Loucy (cell line): ENCODE measurements around the gene PSMD13.

ENCODE experiments used
- EZH2phosphoT487 ChIP-seq: fragments of 200-600 bp; IDR thresholded peaks from 2 replicates; pipeline ENCODE4 v1.6.1; 2018; ENCODE audit warnings: antibody characterized with exemption, mild to moderate bottlenecking, moderate library complexity, borderline replicate concordance
- TF ChIP-seq, protein P1 (sequence below): fragments of 200-600 bp; sonication (generic); conservative IDR thresholded peaks from 2 replicates; pipeline ENCODE4 v1.5.1; 2014; ENCODE audit warnings: mild to moderate bottlenecking, antibody characterized with exemption, low read length

DNA sequence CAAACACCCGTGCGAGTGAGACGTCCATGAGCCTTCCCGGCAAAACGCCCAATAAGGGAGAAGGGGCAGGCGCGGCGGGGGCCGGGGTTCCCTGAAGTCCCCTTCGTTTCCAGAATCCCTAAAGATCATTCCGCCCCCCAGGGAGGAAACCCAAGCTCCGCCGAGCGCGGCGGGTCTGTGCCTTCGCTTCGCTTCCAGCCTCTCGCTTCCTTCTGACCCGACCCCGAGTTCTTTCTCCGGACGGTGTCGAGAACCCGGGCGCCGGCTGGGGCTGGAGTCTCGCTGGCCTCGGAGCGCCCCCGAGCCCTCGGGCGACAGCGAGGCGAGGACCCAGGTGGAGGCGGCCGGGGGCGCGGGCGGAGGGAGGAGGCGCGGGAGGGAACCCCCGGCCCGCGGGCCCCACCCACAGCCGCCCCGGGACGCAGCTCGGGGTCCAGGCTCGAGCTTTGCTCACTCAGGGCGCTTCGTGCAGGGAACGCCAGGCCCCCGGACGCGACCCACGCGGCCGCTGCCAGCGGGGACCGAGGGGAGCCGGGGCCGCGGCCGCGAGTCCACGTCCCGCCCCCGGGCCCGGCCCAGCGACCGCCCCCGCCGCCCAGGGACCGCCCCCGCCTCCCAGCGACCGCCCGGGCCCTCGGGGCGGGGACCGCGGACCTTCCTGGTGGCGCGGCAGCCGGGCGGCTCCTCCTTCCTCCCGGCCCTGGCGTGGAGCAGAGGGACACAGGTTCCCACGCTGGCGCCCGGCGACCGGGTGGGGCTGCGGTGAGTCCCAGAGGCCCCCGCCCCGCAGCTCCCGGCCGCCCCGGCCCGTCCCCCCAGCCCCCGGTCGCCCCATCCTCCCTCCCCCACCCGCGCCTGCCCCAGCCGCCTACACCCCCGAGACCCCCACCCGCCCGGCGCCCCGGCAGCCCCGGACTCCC is 52.0 kb downstream of the PSMD13 start, which contains the start of gene PGGHG:
- TF ChIP-seq, protein P1, sequence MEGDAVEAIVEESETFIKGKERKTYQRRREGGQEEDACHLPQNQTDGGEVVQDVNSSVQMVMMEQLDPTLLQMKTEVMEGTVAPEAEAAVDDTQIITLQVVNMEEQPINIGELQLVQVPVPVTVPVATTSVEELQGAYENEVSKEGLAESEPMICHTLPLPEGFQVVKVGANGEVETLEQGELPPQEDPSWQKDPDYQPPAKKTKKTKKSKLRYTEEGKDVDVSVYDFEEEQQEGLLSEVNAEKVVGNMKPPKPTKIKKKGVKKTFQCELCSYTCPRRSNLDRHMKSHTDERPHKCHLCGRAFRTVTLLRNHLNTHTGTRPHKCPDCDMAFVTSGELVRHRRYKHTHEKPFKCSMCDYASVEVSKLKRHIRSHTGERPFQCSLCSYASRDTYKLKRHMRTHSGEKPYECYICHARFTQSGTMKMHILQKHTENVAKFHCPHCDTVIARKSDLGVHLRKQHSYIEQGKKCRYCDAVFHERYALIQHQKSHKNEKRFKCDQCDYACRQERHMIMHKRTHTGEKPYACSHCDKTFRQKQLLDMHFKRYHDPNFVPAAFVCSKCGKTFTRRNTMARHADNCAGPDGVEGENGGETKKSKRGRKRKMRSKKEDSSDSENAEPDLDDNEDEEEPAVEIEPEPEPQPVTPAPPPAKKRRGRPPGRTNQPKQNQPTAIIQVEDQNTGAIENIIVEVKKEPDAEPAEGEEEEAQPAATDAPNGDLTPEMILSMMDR: no peak
- TF ChIP-seq EZH2phosphoT487: no peak
